Hypothalamus (tissue), 51 donors: Measurements from ENCODE around the gene RPL13A.

Experiments
- DNase-seq, 51 donors: peaks; one replicate each; lab custom pipeline; 2025; lab: John Stamatoyannopoulos, UW

RPL13A gene

DNA sequence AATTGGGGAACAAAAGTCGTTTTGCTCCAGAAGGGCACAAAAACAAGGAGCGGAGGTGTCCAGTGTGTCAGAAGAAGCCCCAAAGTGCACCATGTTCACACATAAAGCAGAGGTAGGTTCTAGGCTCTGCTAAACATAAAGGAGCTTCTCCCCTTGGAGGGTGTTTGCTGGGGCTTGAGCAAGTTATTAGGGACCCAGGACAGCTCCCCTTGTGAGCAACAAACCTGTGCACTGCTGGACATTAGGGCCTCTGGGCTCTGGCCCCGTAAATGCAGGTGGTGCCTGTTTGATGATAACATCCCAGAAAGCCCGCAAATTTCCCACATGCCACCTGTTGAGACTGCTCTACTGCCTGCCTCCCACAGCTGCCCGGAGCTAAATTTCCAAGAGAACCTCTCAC, 51.2 kb downstream of the RPL13A start:
- no peak for DNase-seq

DNA sequence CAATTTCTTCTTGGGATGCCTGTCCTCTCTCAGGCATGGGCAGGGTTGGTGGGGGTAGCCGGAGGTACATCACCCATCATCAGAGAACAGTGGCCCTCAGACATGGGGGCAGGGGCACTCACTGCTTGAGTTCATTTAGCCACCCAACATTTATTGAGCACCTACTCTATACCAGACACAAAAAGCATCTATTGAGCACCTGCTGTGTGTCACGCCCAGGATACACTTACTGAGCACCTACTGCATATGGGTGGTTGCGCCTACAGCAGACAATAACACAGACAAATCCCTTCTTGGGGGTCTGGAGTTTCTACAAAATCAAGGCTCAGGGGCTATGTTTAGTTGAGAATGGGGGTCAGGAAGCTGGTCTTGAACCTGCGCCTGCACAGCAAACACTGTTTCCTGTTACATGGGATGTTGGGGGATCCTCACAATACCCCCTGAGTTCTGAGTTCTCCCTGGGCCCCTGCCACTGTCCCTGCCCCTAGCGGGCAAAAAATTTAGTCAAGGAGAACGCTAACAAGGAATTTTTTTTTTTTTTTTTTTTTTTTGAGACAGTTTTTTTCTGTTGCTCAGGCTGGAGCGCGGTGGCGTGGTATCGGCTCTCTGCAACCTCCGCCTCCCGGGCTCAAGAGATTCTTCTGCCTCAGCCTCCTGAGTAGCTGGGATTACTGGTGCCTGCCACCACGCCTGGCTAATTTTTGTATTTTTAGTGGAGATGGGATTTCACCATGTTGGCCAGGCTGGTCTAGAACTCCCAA, 52.0 kb downstream of the RPL13A start:
- DNase-seq: no peak
